GM21619 (cell line): ENCODE data around the gene KLHDC4.
"Not testable (repeated sequence)": the region's sequence is repeated elsewhere in the genome, so short reads cannot be mapped to it uniquely, and the experiment has no call there.

ENCODE experiments used
- ATAC-seq: cut with Tn5 transposase; IDR thresholded peaks from one replicate; pipeline ENCODE4 v1.9.1; 2021; ENCODE audit not compliant: unreplicated experiment

The KLHDC4 gene

GRCh38 chr16:87788730-87789436 is 23.1 kb upstream of the KLHDC4 start:
- not testable (repeated sequence) for ATAC-seq

GRCh38 chr16:87787451-87788091 is 21.8 kb upstream of the KLHDC4 start:
- not testable (repeated sequence) for ATAC-seq

- ATAC-seq = no peak
These were observed 19.0 kb upstream of the KLHDC4 start for GRCh38 chr16:87784812-87785211.

GRCh38 chr16:87782033-87782432 is 16.2 kb upstream of the KLHDC4 start:
- ATAC-seq = no peak

GRCh38 chr16:87780385-87780989 is 14.7 kb upstream of the KLHDC4 start:
- ATAC-seq = no peak

GRCh38 chr16:87778830-87779579 is 13.2 kb upstream of the KLHDC4 start:
- peak; percentile 48 for ATAC-seq

GRCh38 chr16:87778476-87778829 is 12.7 kb upstream of the KLHDC4 start:
- ATAC-seq = no peak

- not testable (repeated sequence) for ATAC-seq
These were observed 8.1 kb upstream of the KLHDC4 start for GRCh38 chr16:87773836-87774235.

GRCh38 chr16:87767456-87767855 is 1.7 kb upstream of the KLHDC4 start:
- ATAC-seq = not testable (repeated sequence)

- no peak for ATAC-seq
These were observed 655 bp upstream of the KLHDC4 start for GRCh38 chr16:87766485-87766797.

GRCh38 chr16:87765473-87765775 is 362 bp downstream of the KLHDC4 start:
- ATAC-seq = peak; percentile 32

GRCh38 chr16:87764600-87765472 is 950 bp downstream of the KLHDC4 start:
- ATAC-seq = peak; percentile 6

GRCh38 chr16:87762620-87763019 is 3.2 kb downstream of the KLHDC4 start:
- no peak for ATAC-seq

GRCh38 chr16:87762071-87762571 is 3.7 kb downstream of the KLHDC4 start:
- no peak for ATAC-seq

GRCh38 chr16:87761060-87761459 is 4.7 kb downstream of the KLHDC4 start:
- ATAC-seq = no peak

- ATAC-seq = no peak
These were observed 7.9 kb downstream of the KLHDC4 start for GRCh38 chr16:87757841-87758426.

GRCh38 chr16:87754535-87754934 is 11.3 kb downstream of the KLHDC4 start:
- no peak for ATAC-seq

- no peak for ATAC-seq
These were observed 18.0 kb downstream of the KLHDC4 start for GRCh38 chr16:87747626-87748414.

- no peak for ATAC-seq
These were observed 19.6 kb downstream of the KLHDC4 start for GRCh38 chr16:87746178-87746577.
